GM12865 (cell line): ENCODE data around the gene RFFL.
"Not testable (repeated sequence)": the region's sequence is repeated elsewhere in the genome, so short reads cannot be mapped to it uniquely, and the experiment has no call there.

Experiments used
- DNase-seq: peaks from one replicate; pipeline ENCODE4 v3.0.0; 2010; ENCODE audit warnings: low read depth
- H3K4me3 ChIP-seq: 2 replicates; pipeline ENCODE4 v1.5.1; 2011; ENCODE audit warnings: mild to moderate bottlenecking, low read depth, low read length, control low read depth
- CTCF ChIP-seq: IDR thresholded peaks from 2 replicates; pipeline ENCODE4 v1.5.1; 2011; ENCODE audit warnings: low read length, control low read depth, low read depth, inconsistent platforms; ENCODE audit not compliant: insufficient read depth; ENCODE audit errors: missing control alignments

The RFFL gene

DNA sequence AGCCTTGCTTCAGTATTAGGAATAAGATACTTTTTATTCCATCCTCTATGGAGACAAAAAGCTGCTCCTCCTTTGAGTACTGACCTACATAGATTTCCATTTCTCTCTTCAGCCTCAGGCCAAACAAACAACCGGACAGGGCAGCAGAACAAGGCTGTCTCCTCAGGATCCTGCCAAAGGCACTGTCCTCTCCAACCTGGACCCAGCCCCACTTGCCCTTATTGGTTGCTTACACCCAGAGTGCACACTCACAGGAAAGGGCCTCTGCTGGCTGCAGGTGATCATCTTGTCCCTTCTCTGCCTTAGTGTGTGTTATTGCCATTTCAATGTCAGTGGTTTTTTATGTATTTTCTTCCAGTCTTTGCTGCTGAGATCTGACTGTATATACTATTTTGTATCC is 56.5 kb downstream of the RFFL start:
- TF ChIP-seq CTCF, result no peak
- no peak overlapping the region for H3K4me3 ChIP-seq
- DNase-seq, result no peak

- TF ChIP-seq CTCF, result no peak
- H3K4me3 ChIP-seq, result no peak overlapping the region
- DNase-seq, result no peak
These were observed 57.2 kb downstream of the RFFL start for GRCh38 chr17:35006345-35006744.

DNA sequence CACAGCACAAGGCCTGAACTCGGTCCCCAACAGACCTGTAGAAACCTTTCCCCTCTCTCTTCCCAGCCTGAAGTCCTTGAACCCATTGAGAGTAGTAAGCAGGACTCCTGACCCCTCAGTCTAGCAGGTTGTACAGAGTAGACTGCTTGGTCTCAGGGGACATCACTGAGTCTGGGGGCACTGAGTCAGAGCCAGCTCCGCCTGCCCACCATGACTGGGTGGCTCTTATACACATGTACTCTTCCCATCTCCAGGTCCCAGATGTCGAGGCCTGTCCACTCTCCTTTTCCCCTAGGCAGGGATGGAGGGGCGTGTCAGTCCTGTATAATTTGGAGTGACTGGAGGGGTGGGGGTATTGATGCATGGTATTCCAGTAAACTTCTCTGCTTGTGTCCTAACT is 59.7 kb downstream of the RFFL start:
- no peak for TF ChIP-seq CTCF
- DNase-seq, result no peak
- H3K4me3 ChIP-seq, result no peak overlapping the region

GRCh38 chr17:35002876-35003551 is 60.5 kb downstream of the RFFL start:
- no peak overlapping the region for H3K4me3 ChIP-seq
- DNase-seq, result no peak
- TF ChIP-seq CTCF, result no peak

DNA sequence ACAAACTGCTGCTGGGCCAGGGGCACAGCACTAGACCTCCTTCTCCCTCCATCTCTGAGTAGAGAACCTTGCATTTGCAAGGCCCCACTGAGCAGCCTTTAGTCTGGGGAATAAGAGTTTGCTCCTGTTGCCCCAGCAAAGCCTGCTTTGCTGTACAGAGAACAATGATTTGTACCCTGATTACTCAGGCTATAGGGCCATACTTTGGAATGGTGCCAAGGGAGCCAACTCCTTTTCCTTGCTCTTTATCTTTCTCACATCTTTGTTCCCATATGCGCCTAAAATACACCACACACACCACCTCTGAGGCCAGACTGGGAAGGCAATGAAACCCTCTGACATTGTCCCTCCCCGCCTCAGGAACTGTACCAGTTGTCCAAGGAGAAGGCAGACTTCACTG is 62.0 kb downstream of the RFFL start:
- no peak overlapping the region for H3K4me3 ChIP-seq
- TF ChIP-seq CTCF, result no peak
- no peak for DNase-seq

DNA sequence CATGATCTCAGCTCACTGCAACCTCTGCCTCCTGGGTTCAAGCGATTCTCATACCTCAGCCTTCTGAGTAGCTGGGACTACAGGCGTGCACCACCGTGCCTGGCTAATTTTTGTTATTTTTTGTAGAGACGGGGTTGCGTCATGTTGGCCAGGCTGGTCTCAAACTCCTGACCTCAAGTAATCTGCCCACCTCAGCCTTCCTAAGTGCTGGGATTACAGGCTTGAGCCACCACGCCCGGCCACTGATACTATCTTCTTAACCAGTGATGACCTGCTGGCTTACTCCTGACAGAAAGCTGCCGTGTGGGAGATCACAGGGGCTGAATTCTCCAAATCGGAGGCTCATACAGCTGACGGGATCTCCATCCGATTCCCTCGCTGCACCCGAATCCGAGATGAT is 62.5 kb downstream of the RFFL start:
- not testable (repeated sequence) for DNase-seq, H3K4me3 ChIP-seq

DNA sequence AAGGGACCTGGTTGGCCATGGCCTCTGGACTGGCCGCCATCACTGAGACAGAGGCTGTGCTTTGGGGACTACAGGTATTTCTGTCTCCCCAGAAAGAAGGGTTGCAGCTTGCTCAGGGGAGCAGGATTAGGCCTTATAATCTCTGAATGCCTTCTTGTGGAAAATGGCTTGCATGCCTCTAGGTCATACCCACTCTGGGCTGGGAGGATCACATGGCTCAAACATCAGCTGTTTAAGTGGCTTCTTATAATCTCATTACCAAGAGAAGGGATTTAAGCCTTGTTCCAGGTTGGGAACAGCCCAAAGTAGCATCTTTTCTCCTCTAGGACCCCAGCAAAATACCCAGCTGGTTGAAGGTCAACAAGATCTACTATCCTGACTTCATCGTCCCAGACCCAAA is 64.1 kb downstream of the RFFL start:
- DNase-seq, result no peak
- H3K4me3 ChIP-seq, result no peak overlapping the region
- no peak for TF ChIP-seq CTCF
